Hematopoietic multipotent progenitor cell treated with erythropoietin and hydrocortisone succinate and interleukin-3 and kit ligand, for 17 days (in vitro differentiated cells): ENCODE measurements around the gene LGALSL.
A peak's percentile ranks its signal among the peaks of the same experiment; 100 is the strongest.

Source experiments
- DNase-seq: peaks from one replicate; pipeline ENCODE4 v3.0.0-alpha.2; 2015; ENCODE audit warnings: low spot score

LGALSL gene

DNA sequence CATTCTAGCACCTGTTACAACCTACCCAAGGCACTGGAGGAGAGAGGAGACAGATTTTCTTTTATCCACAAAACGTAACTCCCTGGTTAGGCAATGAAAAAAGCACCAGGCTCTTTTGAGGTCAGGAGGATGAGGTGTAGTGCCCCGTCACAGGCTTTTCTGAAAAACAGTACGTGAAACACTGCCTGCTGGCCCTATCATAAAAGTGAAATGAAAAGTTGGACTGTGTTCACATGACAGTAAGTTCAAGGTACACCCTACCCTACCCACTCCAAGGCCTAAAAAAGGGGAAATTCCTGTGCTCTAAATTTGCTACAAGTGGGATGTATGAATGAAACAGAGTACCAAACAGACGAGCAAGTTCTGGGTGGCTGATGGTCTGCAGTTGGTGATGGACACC, 17.6 kb downstream of the LGALSL start:
- no peak for DNase-seq

DNA sequence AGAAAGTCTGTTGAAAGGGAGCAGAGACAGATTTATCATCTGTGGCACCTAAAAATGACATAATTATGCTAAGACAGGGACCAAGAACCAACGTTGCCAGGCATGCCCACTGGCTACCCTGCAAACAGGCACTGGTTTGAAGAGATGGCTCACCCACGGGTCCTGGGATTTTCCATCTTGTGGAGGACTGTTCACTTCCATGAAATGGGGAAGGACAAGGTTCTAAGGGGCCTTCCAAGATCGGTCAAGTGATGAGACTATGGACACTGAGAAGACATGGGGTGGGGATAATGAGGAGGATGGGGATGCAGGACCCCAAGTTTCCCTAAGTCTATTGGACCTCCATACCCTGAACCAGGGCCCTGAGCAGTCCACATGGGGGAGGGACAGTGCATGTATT, 18.9 kb downstream of the LGALSL start:
- DNase-seq = no peak

- DNase-seq = no peak
Observed at GRCh38 chr2:64474121-64474571, 20.2 kb downstream of the LGALSL start.

- no peak for DNase-seq
Observed at GRCh38 chr2:64474636-64475035, 20.7 kb downstream of the LGALSL start.

DNA sequence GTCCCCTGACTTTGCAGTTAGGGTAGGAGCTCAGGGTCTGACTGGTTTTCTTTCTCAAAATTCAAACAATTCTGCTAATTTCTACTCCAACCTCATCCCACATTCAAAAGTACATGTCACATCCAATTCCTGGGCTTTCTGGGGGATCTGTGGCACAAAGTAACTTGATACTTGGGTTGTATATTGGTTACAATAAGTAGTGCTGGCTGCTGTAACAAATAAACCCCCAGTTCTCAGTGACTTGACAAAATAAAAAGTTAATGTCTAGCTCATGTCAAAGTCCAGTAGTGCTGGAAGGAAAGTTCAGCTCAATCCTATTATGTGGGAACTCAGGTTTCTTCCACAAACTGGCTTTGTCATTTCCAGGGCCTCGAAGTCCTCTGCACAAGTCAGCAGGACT, 23.1 kb downstream of the LGALSL start:
- DNase-seq = no peak

GRCh38 chr2:64477979-64478378, 24.0 kb downstream of the LGALSL start:
- DNase-seq = no peak

DNA sequence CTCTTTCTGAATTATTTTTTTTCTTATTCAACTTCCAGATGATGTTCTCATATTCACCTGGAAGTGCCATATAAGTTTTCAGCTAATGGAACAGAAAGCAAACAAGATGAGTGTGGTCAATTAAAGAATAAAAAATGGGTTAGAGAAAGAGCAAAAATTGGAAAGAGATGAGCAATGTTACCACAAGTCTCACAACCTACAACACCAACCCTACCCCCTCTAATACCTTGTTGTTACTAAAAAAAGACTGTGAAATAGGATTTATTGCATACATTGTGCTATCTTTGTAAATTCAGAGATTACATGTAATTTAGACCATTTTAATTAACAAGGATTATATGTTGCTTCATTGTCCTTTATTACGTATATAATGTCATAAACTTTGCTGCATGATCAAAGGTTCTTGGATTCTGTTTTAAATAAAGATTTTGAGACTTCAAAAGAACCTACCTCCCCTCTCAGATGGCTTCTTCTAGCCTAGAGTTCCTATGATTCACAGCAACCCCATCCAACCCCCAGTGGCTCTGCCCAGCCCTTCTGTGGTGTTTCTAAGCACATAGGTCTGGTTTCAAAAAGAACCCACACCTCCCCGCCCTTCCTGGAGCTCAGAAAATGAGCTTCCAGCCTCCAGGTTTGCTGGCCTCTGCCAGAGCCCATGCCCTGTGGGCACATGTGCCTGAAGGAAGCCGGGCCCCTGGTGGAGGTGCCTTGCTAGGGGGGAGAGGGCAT, 24.7 kb downstream of the LGALSL start:
- DNase-seq = no peak

DNA sequence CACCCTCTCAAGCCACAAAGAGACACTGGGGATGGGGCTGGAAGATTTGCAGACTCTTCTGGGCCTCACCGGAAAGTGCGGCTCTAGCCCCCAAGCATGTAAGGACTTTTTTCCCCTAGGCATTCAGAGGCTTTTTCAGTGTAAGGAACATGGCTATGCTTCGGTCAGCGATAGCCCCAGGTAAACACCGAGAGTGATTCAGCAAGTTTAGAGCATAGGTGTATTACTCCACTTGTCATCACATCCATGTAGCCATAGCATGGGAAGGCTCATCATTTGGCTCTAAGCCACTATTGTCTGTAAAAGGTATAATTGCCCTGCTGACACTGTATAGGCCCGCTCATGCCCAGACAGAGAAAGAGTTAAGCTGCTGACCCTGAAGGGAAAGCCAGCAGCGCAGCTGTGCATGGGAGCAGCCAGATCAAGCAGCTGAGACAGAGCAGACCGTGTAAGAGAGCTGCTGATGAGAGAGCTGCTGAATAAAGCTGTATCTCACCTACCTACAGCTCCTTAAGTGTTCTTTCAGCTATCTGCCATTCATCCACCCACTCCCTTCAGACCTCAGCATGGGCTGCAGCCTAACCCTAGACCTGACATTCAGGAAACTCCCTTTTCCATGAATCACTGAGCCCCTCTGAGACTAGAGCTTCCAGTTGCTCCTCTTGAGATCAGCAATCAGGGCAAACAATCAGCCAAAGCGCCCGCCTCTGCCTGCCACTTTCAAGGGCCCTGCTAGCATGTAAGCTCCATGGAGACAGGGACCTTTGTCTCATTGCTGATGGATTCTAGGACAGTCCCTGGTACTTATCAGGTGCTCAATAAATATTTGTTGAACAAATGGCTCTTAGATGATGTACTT, 25.5 kb downstream of the LGALSL start:
- no peak for DNase-seq

GRCh38 chr2:64481665-64482064, 27.7 kb downstream of the LGALSL start:
- no peak for DNase-seq

GRCh38 chr2:64482243-64482642, 28.3 kb downstream of the LGALSL start:
- no peak for DNase-seq

- DNase-seq = no peak
Observed at GRCh38 chr2:64482765-64483504, 29.0 kb downstream of the LGALSL start.

- no peak for DNase-seq
Observed at GRCh38 chr2:64485331-64485730, 31.4 kb downstream of the LGALSL start.

- DNase-seq = no peak
Observed at GRCh38 chr2:64485961-64486360, 32.0 kb downstream of the LGALSL start.

- DNase-seq = no peak
Observed at GRCh38 chr2:64487256-64488049, 33.5 kb downstream of the LGALSL start.

DNA sequence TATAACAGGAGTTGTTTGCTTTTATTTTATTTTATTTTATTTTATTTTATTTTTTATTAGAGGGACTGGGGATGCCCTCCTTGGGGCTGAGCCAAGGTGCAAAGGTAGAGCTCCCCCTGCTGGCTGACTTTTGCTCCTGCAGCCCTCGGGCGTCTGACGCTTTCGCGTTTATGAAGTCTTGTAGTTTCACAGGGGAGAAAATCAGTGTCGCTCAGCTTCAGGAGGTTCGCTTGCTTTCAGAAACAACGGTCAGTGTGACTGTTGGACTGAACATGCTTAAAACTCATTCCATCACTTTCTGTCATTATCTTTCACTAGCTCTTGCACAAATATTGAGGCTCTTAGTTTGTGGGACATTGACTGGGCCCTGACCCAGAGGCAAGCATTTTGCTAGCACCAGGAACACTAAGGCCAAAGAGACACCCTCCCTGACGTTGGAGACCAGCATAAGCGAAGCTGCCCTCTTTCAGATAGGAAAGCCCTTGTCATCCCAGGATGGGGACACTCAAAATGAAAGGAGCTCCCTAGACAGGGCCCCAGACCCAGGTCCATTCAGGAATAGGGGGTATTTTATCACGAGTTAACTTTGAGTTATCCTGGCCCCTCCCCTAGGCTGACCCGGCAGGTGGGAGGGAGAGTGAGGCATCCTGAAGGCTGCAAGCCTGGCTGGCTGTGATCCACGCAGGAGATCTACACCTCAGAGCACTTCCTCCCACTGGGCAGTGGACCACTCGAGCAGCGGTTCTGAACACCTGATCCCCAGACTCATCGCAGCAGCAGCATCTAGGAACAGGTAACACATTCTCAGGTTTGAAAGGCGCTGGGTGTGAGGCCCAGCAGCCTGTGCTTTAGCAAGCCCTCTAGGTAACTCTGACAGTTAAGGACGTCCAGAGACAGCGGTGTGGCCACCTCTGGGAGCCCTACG, 34.4 kb downstream of the LGALSL start:
- DNase-seq = peak; percentile 70

GRCh38 chr2:64489081-64489751, 35.3 kb downstream of the LGALSL start:
- DNase-seq = no peak

DNA sequence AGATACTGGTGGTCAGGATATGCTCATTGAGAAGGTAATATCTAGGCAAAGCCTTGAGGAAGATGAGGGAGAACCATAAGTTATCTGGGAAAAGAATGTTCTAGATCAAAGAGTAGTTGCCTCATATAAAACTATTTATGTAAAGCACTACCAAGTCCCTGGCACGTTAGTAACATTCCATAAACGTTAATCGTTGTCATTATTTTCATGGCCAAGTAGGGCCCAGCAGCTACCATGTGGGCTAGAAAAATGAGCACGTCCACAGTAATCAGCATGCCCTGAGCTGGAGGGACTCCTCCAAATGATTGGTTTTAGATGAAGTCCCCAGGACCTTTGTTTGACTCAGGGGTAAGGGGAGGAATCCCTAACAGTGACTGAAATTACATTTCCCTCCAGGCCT, 37.5 kb downstream of the LGALSL start:
- no peak for DNase-seq

- DNase-seq = no peak
Observed at GRCh38 chr2:64492272-64492671, 38.3 kb downstream of the LGALSL start.

DNA sequence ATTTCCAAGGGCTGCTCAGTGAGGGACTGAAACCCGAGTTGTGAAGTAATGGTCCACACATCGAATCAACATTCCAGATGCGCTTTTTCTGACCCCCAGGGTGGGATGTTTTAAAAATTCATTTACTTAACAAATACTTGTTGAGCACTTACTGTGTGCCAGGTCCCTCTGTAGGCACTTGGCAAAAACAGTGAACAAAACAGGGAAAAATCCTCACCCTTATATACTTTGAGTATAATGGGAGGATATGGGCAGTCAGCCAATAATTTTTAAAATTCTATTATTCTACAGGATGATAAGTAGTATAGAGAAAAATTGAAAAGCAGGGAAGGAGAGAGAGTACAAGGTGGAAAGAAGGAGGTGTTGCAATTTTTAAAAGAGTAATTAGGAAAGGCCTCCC, 38.9 kb downstream of the LGALSL start:
- DNase-seq = no peak

DNA sequence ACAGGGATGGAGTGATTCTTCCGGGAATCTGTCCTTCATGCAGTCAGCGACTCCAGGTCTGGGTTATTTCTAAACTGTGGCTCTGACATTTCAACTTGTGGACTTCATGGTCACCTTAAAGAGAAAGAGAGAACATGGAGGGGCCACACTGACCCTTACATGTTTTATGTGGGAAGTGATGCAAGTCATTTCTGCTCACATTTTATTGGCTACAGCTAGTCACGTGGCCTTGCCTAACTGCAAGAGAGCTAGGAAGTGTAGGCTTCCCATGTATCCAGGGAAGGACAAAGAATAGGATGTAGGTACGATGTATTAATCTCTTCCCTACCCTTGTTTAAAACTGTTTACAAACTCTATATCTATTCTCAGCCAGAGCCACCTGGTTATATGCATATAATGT, 39.8 kb downstream of the LGALSL start:
- no peak for DNase-seq
